ENCODE data around the gene SESTD1.
"Not testable (repeated sequence)": the region's sequence is repeated elsewhere in the genome, so short reads cannot be mapped to it uniquely, and the experiment has no call there.

SESTD1 gene

DNA sequence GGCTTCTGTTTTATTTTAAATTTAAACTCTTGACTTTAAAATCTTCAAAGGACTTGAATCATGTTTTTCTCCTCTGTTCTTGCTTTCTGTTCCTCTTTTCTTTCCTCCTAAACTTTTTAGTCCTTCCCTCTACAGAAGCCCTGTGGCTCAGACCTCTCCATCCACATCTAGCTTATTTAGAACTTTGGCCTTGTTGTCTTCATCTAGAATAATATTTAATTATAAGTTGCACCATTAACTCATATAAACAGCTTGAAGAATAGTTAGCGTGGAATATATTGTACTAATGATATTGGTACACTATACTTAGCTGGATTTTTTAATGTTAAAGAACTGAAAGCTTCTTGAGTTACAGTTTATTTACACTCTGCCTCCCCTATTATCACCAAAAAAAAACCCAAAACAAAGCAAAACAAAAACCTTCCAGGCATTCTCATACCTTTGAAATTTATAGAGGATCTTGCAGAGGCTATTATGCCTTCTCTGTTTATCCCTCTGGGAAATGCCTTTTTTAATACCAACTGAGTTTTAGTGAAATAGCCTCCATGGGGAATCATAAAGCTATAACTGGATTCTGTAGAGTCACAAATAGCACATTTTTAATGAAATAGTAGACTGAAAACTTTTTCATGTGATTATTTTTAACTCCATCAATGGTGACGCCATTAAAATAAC is 205.5 kb downstream of the SESTD1 start:
- Histone ChIP-seq H3K4me2 (ENCODE audit: low read length) (no peak overlapping the region), H3K9ac (ENCODE audit: low read length) (no peak overlapping the region), H3K79me2 (ENCODE audit: control insufficient read depth, insufficient read depth, low read length, poor library complexity) (no peaks in the 10 kb centered on the region), H3K18ac (ENCODE audit: low read length) (no peak overlapping the region), H2BK5ac (ENCODE audit: low read depth, low read length, poor library complexity) (no peak overlapping the region), H3K4ac (ENCODE audit: low read depth, low read length) (no peak overlapping the region), H2AFZ (ENCODE audit: insufficient read depth, low read length, poor library complexity) (no peak overlapping the region), H4K12ac (ENCODE audit: low read depth, low read length) (no peak overlapping the region), H3K9me3 (ENCODE audit: insufficient read depth, low read depth, low read length) (no peaks in the 10 kb centered on the region), H2BK120ac (ENCODE audit: insufficient read depth, low read length, poor library complexity) (no peak overlapping the region), H3K36me3 (ENCODE audit: control insufficient read depth in 1 of 2, insufficient read depth in 2 of 2, low read length in 2 of 2) (no peaks in the 10 kb centered on the region), H2AK5ac (ENCODE audit: low read length) (no peak overlapping the region), H2BK12ac (ENCODE audit: low read length) (no peak overlapping the region), H3K4me3 (ENCODE audit: low read depth, low read length) (no peak overlapping the region), H4K91ac (ENCODE audit: low read depth, low read length) (no peak overlapping the region), H3K23ac (ENCODE audit: low read length) (no peak overlapping the region), H3K14ac (ENCODE audit: low read length) (no peak overlapping the region), H3K27me3 (ENCODE audit: insufficient read depth, low read length) (no peaks in the 10 kb centered on the region), H4K8ac (ENCODE audit: low read depth, low read length) (no peak overlapping the region), H3K4me1 (ENCODE audit: control insufficient read depth in 1 of 2, insufficient read depth in 2 of 2, low read length in 2 of 2) (peaks cover 0 to 3% of the 10 kb centered on the region in 2 experiments), H3K27ac (ENCODE audit: low read depth, low read length) (no peak overlapping the region), H3K79me1 (ENCODE audit: low read length) (no peaks in the 10 kb centered on the region)
- no peak for DNase-seq
- no CpG with 5 or more reads among the region's 2 CpGs for WGBS (ENCODE audit: extremely low coverage, insufficient coverage, insufficient read length)

DNA sequence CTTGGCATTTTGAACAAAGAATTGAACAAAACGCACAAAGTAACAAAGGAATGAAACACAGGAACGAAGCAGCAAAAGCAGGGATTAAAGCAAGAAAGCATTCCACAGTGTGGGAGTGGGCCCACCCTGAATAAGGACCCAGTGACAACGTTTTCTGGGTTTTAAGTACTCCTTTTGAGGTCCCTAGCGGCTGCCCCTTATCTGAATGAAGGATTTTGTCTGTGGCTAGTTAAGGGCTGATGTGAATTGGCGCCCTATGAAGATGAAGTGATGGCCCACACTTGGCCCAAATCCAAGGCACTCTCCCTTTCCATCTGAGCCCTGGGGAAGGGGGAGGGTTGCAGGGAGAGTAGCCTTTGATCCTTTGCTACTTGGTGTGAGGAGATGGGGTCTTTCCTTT is 206.9 kb downstream of the SESTD1 start:
- H2BK12ac ChIP-seq (ENCODE audit: low read length), result peak overlapping the region; percentile 15
- H2AK5ac ChIP-seq (ENCODE audit: low read length), result no peak overlapping the region
- WGBS (ENCODE audit: extremely low coverage, insufficient coverage, insufficient read length), result no CpG with 5 or more reads among the region's 5 CpGs
- H3K9me3 ChIP-seq (ENCODE audit: insufficient read depth, low read depth, low read length), result no peaks in the 10 kb centered on the region
- H3K27me3 ChIP-seq (ENCODE audit: insufficient read depth, low read length), result no peaks in the 10 kb centered on the region
- H3K23ac ChIP-seq (ENCODE audit: low read length), result no peak overlapping the region
- H4K8ac ChIP-seq (ENCODE audit: low read depth, low read length), result no peak overlapping the region
- H3K4me1 ChIP-seq (ENCODE audit: control insufficient read depth in 1 of 2, insufficient read depth in 2 of 2, low read length in 2 of 2), result peaks cover 0 to 3% of the 10 kb centered on the region in 2 experiments
- H3K9ac ChIP-seq (ENCODE audit: low read length), result no peak overlapping the region
- no peak overlapping the region for H2BK5ac ChIP-seq (ENCODE audit: low read depth, low read length, poor library complexity)
- no peak overlapping the region for H3K4me2 ChIP-seq (ENCODE audit: low read length)
- H3K27ac ChIP-seq (ENCODE audit: low read depth, low read length), result no peak overlapping the region
- no peak overlapping the region for H3K4me3 ChIP-seq (ENCODE audit: low read depth, low read length)
- H3K79me1 ChIP-seq (ENCODE audit: low read length), result no peaks in the 10 kb centered on the region
- no peaks in the 10 kb centered on the region for H3K36me3 ChIP-seq (ENCODE audit: control insufficient read depth in 1 of 2, insufficient read depth in 2 of 2, low read length in 2 of 2)
- H3K18ac ChIP-seq (ENCODE audit: low read length), result no peak overlapping the region
- H2AFZ ChIP-seq (ENCODE audit: insufficient read depth, low read length, poor library complexity), result no peak overlapping the region
- no peak overlapping the region for H3K4ac ChIP-seq (ENCODE audit: low read depth, low read length)
- H3K14ac ChIP-seq (ENCODE audit: low read length), result no peak overlapping the region
- DNase-seq, result no peak
- no peak overlapping the region for H4K12ac ChIP-seq (ENCODE audit: low read depth, low read length)
- H3K79me2 ChIP-seq (ENCODE audit: control insufficient read depth, insufficient read depth, low read length, poor library complexity), result no peaks in the 10 kb centered on the region
- H2BK120ac ChIP-seq (ENCODE audit: insufficient read depth, low read length, poor library complexity), result no peak overlapping the region
- H4K91ac ChIP-seq (ENCODE audit: low read depth, low read length), result peak overlapping the region; percentile 42

DNA sequence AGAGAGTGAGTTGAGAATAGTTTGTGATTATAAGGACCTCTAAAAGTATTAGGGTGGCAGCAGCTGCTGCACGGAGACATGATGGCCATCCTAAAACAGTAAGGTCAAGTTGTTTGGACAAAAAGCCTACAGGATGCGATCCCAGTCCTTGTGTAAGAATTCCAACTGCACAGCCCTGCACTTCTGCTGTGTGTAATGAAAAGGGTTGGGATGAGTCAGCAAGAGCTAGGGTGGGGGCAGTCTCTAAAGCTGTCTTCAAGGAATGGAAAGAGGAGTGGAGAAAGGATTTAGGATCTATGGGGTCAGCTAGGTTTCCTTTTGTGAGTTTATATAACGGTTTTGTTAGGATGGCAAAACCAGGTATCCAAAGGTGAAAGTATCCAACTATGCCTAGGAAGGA is 211.1 kb downstream of the SESTD1 start:
- not testable (repeated sequence) for H2BK12ac ChIP-seq (ENCODE audit: low read length); H2BK120ac ChIP-seq (ENCODE audit: insufficient read depth, low read length, poor library complexity); DNase-seq; H3K27ac ChIP-seq (ENCODE audit: low read depth, low read length); H4K8ac ChIP-seq (ENCODE audit: low read depth, low read length); H3K4ac ChIP-seq (ENCODE audit: low read depth, low read length); H3K36me3 ChIP-seq (ENCODE audit: control insufficient read depth in 1 of 2, insufficient read depth in 2 of 2, low read length in 2 of 2); H2AFZ ChIP-seq (ENCODE audit: insufficient read depth, low read length, poor library complexity); H3K9me3 ChIP-seq (ENCODE audit: insufficient read depth, low read depth, low read length); H3K79me1 ChIP-seq (ENCODE audit: low read length); H3K14ac ChIP-seq (ENCODE audit: low read length); H3K4me2 ChIP-seq (ENCODE audit: low read length); H3K23ac ChIP-seq (ENCODE audit: low read length); H4K12ac ChIP-seq (ENCODE audit: low read depth, low read length); H2AK5ac ChIP-seq (ENCODE audit: low read length); H3K4me3 ChIP-seq (ENCODE audit: low read depth, low read length); H3K9ac ChIP-seq (ENCODE audit: low read length); H3K79me2 ChIP-seq (ENCODE audit: control insufficient read depth, insufficient read depth, low read length, poor library complexity); H3K18ac ChIP-seq (ENCODE audit: low read length); H4K91ac ChIP-seq (ENCODE audit: low read depth, low read length); H2BK5ac ChIP-seq (ENCODE audit: low read depth, low read length, poor library complexity); H3K27me3 ChIP-seq (ENCODE audit: insufficient read depth, low read length)
- WGBS (ENCODE audit: extremely low coverage, insufficient coverage, insufficient read length), result no CpG with 5 or more reads among the region's 3 CpGs
- peaks cover 0 to 11% of the 10 kb centered on the region in 2 experiments for H3K4me1 ChIP-seq (ENCODE audit: control insufficient read depth in 1 of 2, insufficient read depth in 2 of 2, low read length in 2 of 2)

Data from trophoblast cell (in vitro differentiated cells and primary cell).